ENCODE measurements around the gene SNRPB2. TPM values are rescaled to one million over a fixed set of nuclear protein-coding genes. Genes with fewer than 3 reads are reported as not detected.

Gene SNRPB2
- total RNA-seq, 1 donor: 58.6 TPM

DNA sequence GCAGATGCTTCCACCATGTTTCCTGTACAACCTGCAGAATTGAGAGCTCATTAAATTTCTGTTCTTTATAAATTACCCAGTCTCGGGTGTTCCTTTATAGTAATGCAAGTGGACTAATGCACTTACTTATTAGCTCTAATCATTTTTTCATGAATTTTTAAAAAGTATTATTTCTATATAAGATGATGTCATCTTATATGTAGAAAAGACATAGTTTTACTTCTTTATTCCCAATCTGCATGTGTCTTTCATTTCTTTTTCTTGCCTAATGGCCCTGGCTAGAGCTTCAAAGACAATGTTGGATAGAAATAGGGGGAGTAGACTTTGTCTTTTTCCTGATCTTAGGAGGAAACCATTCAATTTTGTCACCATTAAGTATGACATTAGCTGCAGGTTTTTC, 46.1 kb downstream of the SNRPB2 start:
- DNase-seq (ENCODE audit: low read depth): no peak
- TF ChIP-seq, protein P1, sequence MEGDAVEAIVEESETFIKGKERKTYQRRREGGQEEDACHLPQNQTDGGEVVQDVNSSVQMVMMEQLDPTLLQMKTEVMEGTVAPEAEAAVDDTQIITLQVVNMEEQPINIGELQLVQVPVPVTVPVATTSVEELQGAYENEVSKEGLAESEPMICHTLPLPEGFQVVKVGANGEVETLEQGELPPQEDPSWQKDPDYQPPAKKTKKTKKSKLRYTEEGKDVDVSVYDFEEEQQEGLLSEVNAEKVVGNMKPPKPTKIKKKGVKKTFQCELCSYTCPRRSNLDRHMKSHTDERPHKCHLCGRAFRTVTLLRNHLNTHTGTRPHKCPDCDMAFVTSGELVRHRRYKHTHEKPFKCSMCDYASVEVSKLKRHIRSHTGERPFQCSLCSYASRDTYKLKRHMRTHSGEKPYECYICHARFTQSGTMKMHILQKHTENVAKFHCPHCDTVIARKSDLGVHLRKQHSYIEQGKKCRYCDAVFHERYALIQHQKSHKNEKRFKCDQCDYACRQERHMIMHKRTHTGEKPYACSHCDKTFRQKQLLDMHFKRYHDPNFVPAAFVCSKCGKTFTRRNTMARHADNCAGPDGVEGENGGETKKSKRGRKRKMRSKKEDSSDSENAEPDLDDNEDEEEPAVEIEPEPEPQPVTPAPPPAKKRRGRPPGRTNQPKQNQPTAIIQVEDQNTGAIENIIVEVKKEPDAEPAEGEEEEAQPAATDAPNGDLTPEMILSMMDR (IDR thresholded peaks at IDR 0.05; ENCODE audit: insufficient read depth, low read length): no peak
- H3K4me3 ChIP-seq (ENCODE audit: low read depth, low read length): no peak overlapping the region

DNA sequence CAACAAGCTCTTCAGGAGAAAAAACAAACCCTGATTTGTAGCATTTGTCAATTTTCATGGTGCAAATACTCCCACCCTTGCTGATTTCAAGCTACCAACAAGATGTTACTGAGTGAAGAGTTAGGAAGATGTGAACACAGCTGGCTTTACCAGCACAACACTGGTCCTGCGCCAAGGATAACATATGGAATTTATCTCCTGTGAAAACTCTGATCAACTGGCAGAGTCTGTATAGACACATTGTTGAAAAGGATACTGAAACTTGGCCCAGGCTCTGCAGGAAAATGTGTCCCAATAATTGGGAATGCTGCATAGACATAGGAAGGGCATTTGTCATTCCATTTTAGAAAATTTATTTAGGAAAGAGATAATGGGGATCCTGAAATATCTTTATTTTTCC, 47.3 kb downstream of the SNRPB2 start:
- H3K4me3 ChIP-seq (ENCODE audit: low read depth, low read length): no peak overlapping the region
- DNase-seq (ENCODE audit: low read depth): no peak
- TF ChIP-seq, protein P1 (IDR thresholded peaks at IDR 0.05; ENCODE audit: insufficient read depth, low read length): no peak

- H3K4me3 ChIP-seq (ENCODE audit: low read depth, low read length): no peak overlapping the region
- no peak for DNase-seq (ENCODE audit: low read depth)
- TF ChIP-seq, protein P1 (IDR thresholded peaks at IDR 0.05; ENCODE audit: insufficient read depth, low read length): no peak
Observed at GRCh38 chr20:16778159-16778558, 48.3 kb downstream of the SNRPB2 start.

DNA sequence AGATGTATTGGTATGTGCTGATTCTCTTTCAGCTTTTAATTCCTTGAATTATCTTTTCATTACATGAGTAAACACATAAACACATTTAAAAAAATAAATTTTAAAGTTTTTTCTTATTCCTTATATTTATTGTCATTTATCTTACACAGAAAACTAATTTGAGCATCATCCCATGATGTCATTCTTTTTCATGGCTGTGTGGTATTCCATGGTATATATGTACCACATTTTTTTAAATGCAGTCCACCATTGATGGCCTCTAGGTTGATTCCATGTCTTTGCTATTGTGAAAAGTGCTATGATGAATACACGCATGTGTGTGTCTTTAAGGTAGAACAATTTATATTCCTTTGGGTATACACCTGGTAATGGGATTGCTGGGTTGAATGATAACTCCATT, 51.7 kb downstream of the SNRPB2 start:
- no peak overlapping the region for H3K4me3 ChIP-seq (ENCODE audit: low read depth, low read length)
- no peak for DNase-seq (ENCODE audit: low read depth)
- TF ChIP-seq, protein P1 (IDR thresholded peaks at IDR 0.05; ENCODE audit: insufficient read depth, low read length): no peak

DNA sequence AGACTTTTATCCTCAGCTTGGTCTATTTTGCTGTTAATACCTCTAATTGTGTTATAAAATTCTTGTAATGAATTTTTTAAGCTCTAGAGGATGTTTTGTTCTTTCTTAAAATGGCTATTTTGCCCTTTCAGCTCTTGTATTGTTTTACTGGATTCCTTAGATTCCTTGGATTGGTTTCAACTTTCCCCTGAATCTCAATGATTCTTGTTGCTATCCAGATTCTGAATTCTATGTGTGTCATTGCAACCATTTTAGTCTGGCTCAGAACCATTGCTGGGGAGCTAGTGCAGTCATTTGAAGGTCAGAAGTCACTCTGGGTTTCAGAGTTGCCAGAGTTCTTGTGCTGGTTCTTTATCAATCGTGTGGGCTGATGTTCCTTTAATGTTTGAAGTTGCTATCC, 55.4 kb downstream of the SNRPB2 start:
- no peak overlapping the region for H3K4me3 ChIP-seq (ENCODE audit: low read depth, low read length)
- TF ChIP-seq, protein P1 (IDR thresholded peaks at IDR 0.05; ENCODE audit: insufficient read depth, low read length): no peak
- peak; percentile 51 for DNase-seq (ENCODE audit: low read depth)

Small RNA genes within 50 kb of the gene (small RNA-seq; reads per million reads assigned to genes)
- gene AL135938.1: not detected

Other genes with a start within 250 kb of the SNRPB2 start
- gene KIF16B, start 156.6 kb upstream of the SNRPB2 start, total RNA-seq (ENCODE audit: low replicate concordance): 14.5 and 17.7 TPM in 2 replicates
- not detected in 2 replicates for gene OTOR, start 18.3 kb downstream of the SNRPB2 start, total RNA-seq (ENCODE audit: low replicate concordance)